Measurements from ENCODE around the gene CCDC50.

The CCDC50 gene

DNA sequence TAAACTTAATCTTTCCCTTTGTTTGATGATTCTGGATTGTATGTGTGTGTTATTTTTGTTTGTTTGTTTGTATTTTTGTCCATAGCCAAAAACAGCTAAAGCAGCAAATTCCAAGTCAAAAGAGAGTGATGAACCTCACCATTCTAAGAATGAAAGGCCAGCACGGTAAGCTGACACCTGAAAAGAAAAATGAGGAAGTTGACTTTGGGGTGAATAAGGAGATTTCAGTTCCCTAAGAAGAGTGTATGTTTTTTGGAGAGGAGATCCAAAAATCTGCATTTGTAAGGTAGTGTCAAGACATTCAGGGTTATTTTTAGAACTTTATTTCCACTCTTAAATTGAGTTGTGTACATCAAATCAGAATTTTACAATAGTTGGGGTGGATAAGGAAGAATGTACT is 53.5 kb downstream of the CCDC50 start:
- DNase-seq = no peak

DNA sequence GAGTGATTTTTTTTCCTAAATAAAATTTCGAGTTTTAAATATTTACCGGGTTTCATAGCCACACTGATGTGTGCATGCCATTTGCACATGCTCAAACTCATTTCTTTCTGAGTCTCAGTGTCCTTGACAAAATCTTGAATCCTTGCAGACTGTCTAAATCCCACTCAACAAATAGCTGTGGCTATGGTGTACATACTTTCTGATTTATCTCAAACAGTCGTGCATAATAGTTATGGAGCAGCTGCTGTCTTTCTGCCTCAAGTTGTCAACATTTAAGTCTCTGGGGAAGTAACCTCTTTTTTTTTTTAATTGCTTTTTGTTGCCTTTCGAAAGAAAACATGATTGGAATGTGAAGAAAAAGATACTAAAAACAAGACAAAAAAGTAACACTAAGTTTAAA is 53.9 kb downstream of the CCDC50 start:
- no peak for DNase-seq

- no peak for DNase-seq
Observed at GRCh38 chr3:191385101-191385500, 55.9 kb downstream of the CCDC50 start.

DNA sequence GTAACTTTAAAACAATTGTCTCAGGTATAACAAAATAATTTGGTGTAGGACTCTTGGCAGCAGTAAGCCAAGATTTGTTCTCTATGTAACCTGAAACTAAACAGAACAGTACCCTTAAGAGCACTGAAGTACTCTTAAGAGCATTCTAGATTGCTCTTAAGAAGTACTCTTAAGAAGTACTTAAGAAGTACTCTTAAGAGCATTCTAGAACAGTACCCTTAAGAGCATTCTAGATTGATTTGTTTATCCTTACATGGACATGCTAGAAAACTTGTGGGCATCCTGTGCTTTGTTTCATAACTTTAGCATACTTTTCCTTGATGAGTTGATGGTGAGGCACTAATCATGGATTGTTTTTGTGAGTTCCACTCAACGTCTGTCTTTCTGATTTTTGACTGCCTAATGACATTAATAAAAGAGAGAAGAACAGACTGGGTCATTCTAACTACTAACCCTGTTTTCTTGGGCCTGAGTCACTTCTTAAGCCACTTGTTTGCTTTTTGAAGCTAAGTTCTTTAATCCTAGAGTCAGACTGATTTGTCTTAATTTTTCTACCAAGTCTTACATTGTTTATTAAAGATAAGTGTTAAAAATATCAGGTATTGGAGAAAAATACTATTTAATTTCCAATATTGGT is 58.4 kb downstream of the CCDC50 start:
- DNase-seq = no peak

DNA sequence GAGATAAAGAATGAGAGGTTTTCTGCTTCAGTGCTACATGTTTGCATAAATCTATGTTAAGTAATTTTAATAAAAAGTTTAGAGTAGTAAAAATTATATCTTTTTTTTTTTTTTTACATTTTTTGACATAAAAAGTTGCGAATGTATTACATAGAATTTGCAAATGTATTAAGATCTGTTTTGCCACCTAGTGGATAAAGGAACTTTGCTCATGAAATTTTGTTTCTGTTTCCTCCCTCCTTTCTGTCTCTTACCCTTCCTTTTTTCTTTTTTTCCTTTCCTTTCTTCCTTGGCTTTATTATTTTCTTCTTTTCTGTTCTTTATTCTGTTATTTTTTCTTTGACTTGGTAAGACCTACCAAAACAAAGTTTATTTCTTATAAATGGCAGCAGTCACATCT is 59.6 kb downstream of the CCDC50 start:
- DNase-seq = no peak

- DNase-seq = no peak
Observed at GRCh38 chr3:191390580-191390979, 61.4 kb downstream of the CCDC50 start.

- no peak for DNase-seq
Observed at GRCh38 chr3:191391861-191392808, 62.9 kb downstream of the CCDC50 start.

DNA sequence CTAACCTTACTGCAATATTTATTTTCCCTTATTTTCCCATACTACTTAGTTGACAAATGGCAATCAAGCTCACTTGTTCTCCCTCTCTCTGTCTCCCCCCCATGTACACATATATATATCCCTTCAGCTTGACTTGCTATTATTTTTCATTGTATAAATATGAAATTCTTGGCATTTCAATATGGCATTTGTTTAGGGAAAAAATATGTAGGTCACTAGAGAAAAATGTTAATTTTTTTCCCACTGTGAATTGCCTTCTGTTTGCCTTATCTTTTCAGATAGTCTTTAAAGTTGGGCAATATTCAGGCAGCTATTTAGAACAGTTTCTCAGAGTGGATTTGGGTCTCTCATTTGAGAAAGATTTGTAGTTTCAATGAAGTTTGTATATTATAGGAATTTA is 64.0 kb downstream of the CCDC50 start:
- no peak for DNase-seq

DNA sequence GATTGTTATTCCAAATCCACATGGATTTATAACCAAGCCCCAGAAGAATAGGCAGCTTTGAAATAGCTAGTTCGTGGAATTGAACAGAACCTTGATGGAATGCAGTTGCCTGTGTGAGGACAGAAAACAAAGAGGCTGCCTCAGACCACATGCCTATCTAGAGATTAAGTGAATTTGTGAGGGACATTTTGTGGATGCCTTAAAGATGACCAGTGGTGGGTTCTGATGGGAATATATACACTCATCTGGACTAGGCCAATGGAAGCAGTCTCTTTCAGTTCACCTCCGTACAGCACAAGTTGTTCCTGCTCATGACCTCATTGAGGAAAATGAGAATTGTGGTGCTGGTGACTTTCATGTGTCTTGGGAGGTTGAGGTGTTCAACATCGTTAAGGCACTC is 68.6 kb downstream of the CCDC50 start:
- no peak for DNase-seq

- no peak for DNase-seq
Observed at GRCh38 chr3:191398607-191399006, 69.4 kb downstream of the CCDC50 start.

GRCh38 chr3:191399918-191400317 is 70.7 kb downstream of the CCDC50 start:
- no peak for DNase-seq

DNA sequence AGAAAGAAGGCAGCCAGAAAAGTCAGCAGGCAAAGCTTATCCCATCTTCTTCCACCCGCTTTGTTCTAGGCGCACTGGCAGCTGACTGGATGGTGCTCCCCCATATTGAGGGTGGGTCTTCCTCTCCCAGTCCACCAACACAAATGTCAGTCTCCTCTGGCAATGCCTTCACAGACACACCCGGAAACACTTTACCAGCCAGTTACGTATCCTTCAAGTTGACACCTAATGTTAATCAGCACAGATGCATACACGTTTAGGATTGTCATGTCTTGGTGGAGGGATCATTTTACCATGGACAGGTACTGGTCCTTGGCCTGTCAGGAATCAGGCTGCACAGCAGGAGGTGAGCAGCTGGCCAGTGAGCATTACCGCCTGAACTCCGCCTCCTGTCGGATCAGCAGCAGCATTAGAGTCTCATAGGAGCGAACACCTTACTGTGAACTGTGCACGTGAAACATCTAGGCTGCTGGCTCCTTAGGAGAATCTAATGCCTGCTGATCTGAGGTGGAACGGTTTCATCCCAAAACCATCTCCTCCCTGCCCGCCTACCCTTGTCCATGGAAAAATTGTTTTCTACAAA is 72.7 kb downstream of the CCDC50 start:
- DNase-seq = no peak

- DNase-seq = no peak
Observed at GRCh38 chr3:191409791-191410359, 80.7 kb downstream of the CCDC50 start.

- DNase-seq = no peak
Observed at GRCh38 chr3:191412759-191413158, 83.6 kb downstream of the CCDC50 start.

- DNase-seq = no peak
Observed at GRCh38 chr3:191414286-191414685, 85.1 kb downstream of the CCDC50 start.

DNA sequence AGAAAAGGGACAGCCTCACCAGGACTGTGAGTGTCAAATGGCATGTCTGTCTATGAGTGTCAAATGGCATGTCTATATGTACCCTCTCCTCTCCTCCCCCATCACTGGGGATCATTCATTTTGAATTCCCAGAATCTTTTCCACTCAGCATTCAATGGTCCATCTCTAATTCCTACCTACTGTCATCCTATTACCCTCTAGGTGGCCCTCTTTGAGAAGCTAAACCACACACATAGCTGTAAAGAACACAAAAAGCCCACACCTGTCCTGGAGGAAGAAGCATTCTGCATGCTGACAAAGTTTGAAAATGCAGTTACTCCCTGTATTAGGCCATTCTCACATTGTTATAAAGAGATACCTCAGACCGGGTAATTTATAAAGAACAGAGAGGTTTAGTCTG is 85.5 kb downstream of the CCDC50 start:
- no peak for DNase-seq

DNA sequence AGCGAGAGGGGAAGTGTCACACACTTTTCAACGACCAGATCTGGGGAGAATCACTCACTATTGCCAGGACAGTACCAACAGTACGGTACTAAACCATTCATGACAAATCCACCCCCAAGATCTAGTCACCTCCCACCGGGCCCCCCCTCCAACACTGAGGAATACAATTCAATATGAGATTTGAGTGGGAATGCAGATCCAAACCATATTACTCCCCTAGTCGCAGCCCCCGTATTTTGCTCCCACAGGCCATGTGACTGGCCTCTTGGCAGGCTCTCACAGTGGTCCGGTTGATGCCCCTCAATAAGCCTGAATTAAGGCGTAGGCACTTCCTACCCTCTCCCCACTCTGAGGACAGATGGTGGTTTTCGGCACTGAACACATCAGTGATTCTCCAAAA is 86.4 kb downstream of the CCDC50 start:
- no peak for DNase-seq

DNA sequence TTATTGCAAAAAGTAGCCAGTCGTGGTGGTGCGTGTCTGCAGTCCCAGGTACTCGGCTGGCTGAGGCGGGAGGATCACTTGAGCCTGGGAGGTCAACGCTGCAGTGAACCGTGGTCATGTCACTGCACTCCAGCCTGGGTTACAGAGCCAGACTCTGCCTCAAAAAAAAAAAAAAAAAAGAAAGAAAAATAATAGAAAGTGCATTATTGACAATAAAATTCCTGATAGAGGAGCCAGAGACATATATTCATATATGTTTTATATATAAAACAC is 88.2 kb downstream of the CCDC50 start:
- DNase-seq = no peak

- DNase-seq = no peak
Observed at GRCh38 chr3:191420771-191421170, 91.6 kb downstream of the CCDC50 start.

- no peak for DNase-seq
Observed at GRCh38 chr3:191424881-191425280, 95.7 kb downstream of the CCDC50 start.

- no peak for DNase-seq
Observed at GRCh38 chr3:191425322-191425734, 96.1 kb downstream of the CCDC50 start.

DNA sequence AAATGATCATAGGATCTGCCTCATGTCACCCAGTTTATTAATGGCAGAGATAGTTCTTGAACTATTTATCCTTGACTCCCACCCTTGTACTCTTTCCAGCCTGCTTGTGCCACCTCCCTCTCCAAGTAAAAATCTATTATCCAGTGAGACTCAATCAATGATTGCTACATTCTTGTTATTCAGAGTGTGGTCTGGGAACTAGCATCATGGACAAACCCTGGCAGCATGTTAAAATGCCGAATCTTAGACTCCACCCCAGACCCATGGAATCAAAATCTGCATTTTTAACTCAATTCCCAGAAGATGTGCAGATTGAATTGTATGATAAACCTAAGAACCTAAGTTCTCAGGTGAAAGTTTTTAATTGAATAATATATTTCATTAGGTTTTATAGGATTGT is 97.1 kb downstream of the CCDC50 start:
- no peak for DNase-seq

DNA sequence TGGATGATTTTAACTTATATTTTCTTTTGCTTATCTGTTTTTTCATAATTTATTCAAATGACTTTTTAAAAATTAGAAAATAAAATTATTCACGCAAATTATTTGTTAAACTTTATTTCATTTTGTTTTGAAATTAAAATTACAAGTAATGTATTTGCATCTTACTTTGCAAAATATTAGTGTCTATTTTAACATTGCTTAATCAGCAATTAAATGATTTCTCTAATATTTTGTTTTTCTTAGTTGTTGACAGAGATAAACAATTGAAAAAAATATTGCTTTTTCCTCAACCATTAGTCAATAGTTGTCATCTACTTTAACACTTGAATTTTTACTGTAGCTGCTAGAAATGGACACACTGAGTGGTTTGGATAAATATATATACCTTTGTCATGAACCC is 99.0 kb downstream of the CCDC50 start:
- DNase-seq = no peak

GRCh38 chr3:191430103-191430502 is 100.9 kb downstream of the CCDC50 start:
- no peak for DNase-seq
